CD4-positive, alpha-beta memory T cell (primary cell): Measurements from ENCODE around the gene PCSK1N. TPM values are rescaled to one million over a fixed set of nuclear protein-coding genes. Genes with fewer than 3 reads are reported as not detected.
"Not testable (repeated sequence)": the region's sequence is repeated elsewhere in the genome, so short reads cannot be mapped to it uniquely, and the experiment has no call there.

Source experiments
- CTCF ChIA-PET: fragments of 350-600 bp; sonication (Branson Sonifier 250); formaldehyde crosslinking; loops from one replicate; lab custom pipeline; 2021; ENCODE audit warnings: inconsistent platforms; ENCODE audit not compliant: partially characterized antibody; lab: Charles Lee
- POLR2A ChIA-PET: fragments of 350-600 bp; sonication (Branson Sonifier 250); formaldehyde crosslinking; loops from one replicate; lab custom pipeline; 2021; ENCODE audit not compliant: partially characterized antibody; lab: Charles Lee
- DNase-seq, 5 donors: peaks; one replicate each; pipeline versions ENCODE4 v3.0.0 to v3.0.0-alpha.2; 2020 to 2022; ENCODE audit warnings: mixed read lengths in 1 of 5
- H3K27ac ChIP-seq: one replicate; pipeline ENCODE4 v1.7.0; 2013; ENCODE audit warnings: low read depth, low read length
- H3K27me3 ChIP-seq: 2 replicates; pipeline ENCODE4 v1.7.0; 2013; ENCODE audit warnings: mild to moderate bottlenecking, low read length, moderate library complexity; ENCODE audit not compliant: insufficient read depth
- H3K36me3 ChIP-seq: 2 replicates; pipeline ENCODE4 v1.7.0; 2013; ENCODE audit warnings: mild to moderate bottlenecking, low read length, moderate library complexity; ENCODE audit not compliant: insufficient read depth
- H3K4me1 ChIP-seq: 2 replicates; pipeline ENCODE4 v1.7.0; 2013; ENCODE audit warnings: mild to moderate bottlenecking, low read length, moderate library complexity; ENCODE audit not compliant: insufficient read depth
- H3K4me3 ChIP-seq, 2 donors: one replicate each; pipeline ENCODE4 v1.7.0; 2013; ENCODE audit warnings: low read length in 2 of 2, mild to moderate bottlenecking in 1 of 2
- H3K9me3 ChIP-seq, 2 donors: one replicate each; pipeline ENCODE4 v1.7.0; 2013; ENCODE audit warnings: low read length in 2 of 2, control low read depth in 1 of 2; ENCODE audit not compliant: control insufficient read depth in 1 of 2
- H3K27ac Mint-ChIP-seq, 7 donors: one replicate each; pipeline ENCODE4 v1.8.0; 2020 to 2021; ENCODE audit warnings: mixed read lengths in 7 of 7, mild to moderate bottlenecking in 6 of 7, inconsistent platforms in 3 of 7, moderate library complexity in 3 of 7
- H3K27me3 Mint-ChIP-seq, 2 donors: one replicate each; pipeline ENCODE4 v1.8.0; 2020 to 2021; ENCODE audit warnings: mixed read lengths in 2 of 2
- H3K36me3 Mint-ChIP-seq, 2 donors: one replicate each; pipeline ENCODE4 v1.8.0; 2020 to 2021; ENCODE audit warnings: mixed read lengths in 2 of 2, inconsistent platforms in 1 of 2, mild to moderate bottlenecking in 1 of 2
- H3K4me1 Mint-ChIP-seq, 4 donors: one replicate each; pipeline ENCODE4 v1.8.0; 2020 to 2021; ENCODE audit warnings: mixed read lengths in 4 of 4, mild to moderate bottlenecking in 1 of 4
- H3K4me3 Mint-ChIP-seq, 8 donors: one replicate each; pipeline ENCODE4 v1.8.0; 2020 to 2021; ENCODE audit warnings: mixed read lengths in 8 of 8, mild to moderate bottlenecking in 7 of 8, moderate library complexity in 6 of 8, inconsistent platforms in 3 of 8
- H3K9me3 Mint-ChIP-seq, 8 donors: one replicate each; pipeline ENCODE4 v1.8.0; 2020 to 2021; ENCODE audit warnings: mixed read lengths in 8 of 8, mild to moderate bottlenecking in 5 of 8, inconsistent platforms in 3 of 8, moderate library complexity in 1 of 8
- intact Hi-C: fragments of 100-400 bp; cut with micrococcal nuclease; formaldehyde crosslinking; loops from one replicate; pipeline ENCODE4 v1.15.1; 2023
- polyA plus RNA-seq, 2 donors: library from polyadenylated mRNA; unstranded; fragments of 300-500 nt; fragmentation: Illumina TruSeq; gene quantifications; one replicate each; pipeline ENCODE4 v1.2.3, GENCODE V29; 2021
- total RNA-seq, 2 experiments: library from RNA; stranded (reverse); gene quantifications; one replicate each; pipeline ENCODE4 v1.2.3, GENCODE V29; 2021

Gene PCSK1N
- total and polyA plus RNA-seq, 4 experiments from 2014 or later: 4.6 to 15.3 (median 7.5) TPM

GRCh38 chrX:48823053-48823452 is 12.4 kb downstream of the PCSK1N start:
- intact Hi-C loops: no loop called here
- Histone ChIP-seq H3K9me3 (no peaks in the 10 kb centered on the region), H3K4me1 (no peaks in the 10 kb centered on the region), H3K27ac (no peak overlapping the region), H3K36me3 (no peaks in the 10 kb centered on the region), H3K27me3 (no peaks in the 10 kb centered on the region), H3K4me3 (no peak overlapping the region)
- H3K27ac Mint-ChIP-seq: no peak overlapping the region
- H3K36me3 Mint-ChIP-seq: peaks cover 9 to 26% of the 10 kb centered on the region in 2 donors
- peaks cover 0 to 5% (median 4%) of the 10 kb centered on the region in 4 donors for H3K4me1 Mint-ChIP-seq
- no peak overlapping the region for H3K4me3 Mint-ChIP-seq
- peaks cover 7% of the 10 kb centered on the region in 2 donors for H3K27me3 Mint-ChIP-seq
- no peak for DNase-seq
- ChIA-PET CTCF (no interaction called here), POLR2A (no interaction called here)
- peaks cover 0 to 4% (median 0%) of the 10 kb centered on the region in 8 donors for H3K9me3 Mint-ChIP-seq

GRCh38 chrX:48819394-48819793 is 16.0 kb downstream of the PCSK1N start:
- POLR2A ChIA-PET, intact Hi-C loops, H3K27me3 ChIP-seq, H3K9me3 ChIP-seq, CTCF ChIA-PET, H3K4me1 Mint-ChIP-seq, H3K4me1 ChIP-seq, H3K9me3 Mint-ChIP-seq, H3K36me3 ChIP-seq, H3K27me3 Mint-ChIP-seq, H3K4me3 Mint-ChIP-seq, H3K27ac ChIP-seq, DNase-seq, H3K4me3 ChIP-seq, H3K27ac Mint-ChIP-seq: not testable (repeated sequence)
- peaks cover 10 to 16% of the 10 kb centered on the region in 2 donors for H3K36me3 Mint-ChIP-seq

GRCh38 chrX:48818866-48819265 is 16.5 kb downstream of the PCSK1N start:
- H3K9me3 ChIP-seq: no peaks in the 10 kb centered on the region

GRCh38 chrX:48818098-48818497 is 17.3 kb downstream of the PCSK1N start:
- Mint-ChIP-seq H3K27me3 (no peaks in the 10 kb centered on the region), H3K9me3 (peaks cover 0 to 2% (median 0%) of the 10 kb centered on the region in 8 donors), H3K36me3 (peaks cover 10 to 12% of the 10 kb centered on the region in 2 donors), H3K4me3 (no peak overlapping the region), H3K27ac (no peak overlapping the region), H3K4me1 (no peaks in the 10 kb centered on the region)
- intact Hi-C loops: no loop called here
- no peak overlapping the region for H3K27ac ChIP-seq
- CTCF ChIA-PET: no interaction called here
- H3K9me3 ChIP-seq: no peaks in the 10 kb centered on the region
- DNase-seq: no peak
- no peak overlapping the region for H3K4me3 ChIP-seq
- H3K36me3 ChIP-seq: no peaks in the 10 kb centered on the region
- no peaks in the 10 kb centered on the region for H3K4me1 ChIP-seq
- POLR2A ChIA-PET: no interaction called here
- no peaks in the 10 kb centered on the region for H3K27me3 ChIP-seq

More at GRCh38 chrX:48818866-48819265, 16.5 kb downstream of the PCSK1N start:
- H3K4me3 Mint-ChIP-seq: no peak overlapping the region
- no peak overlapping the region for H3K4me3 ChIP-seq
- no peaks in the 10 kb centered on the region for H3K4me1 ChIP-seq
- no peaks in the 10 kb centered on the region for H3K36me3 ChIP-seq
- intact Hi-C loops: no loop called here
- H3K9me3 Mint-ChIP-seq: peaks cover 0 to 2% (median 0%) of the 10 kb centered on the region in 8 donors
- no peak overlapping the region for H3K27ac Mint-ChIP-seq
- no peak for DNase-seq
- ChIA-PET POLR2A (no interaction called here), CTCF (no interaction called here)
- H3K27me3 ChIP-seq: no peaks in the 10 kb centered on the region
- H3K4me1 Mint-ChIP-seq: no peaks in the 10 kb centered on the region
- H3K27me3 Mint-ChIP-seq: no peaks in the 10 kb centered on the region
- peaks cover 10 to 14% of the 10 kb centered on the region in 2 donors for H3K36me3 Mint-ChIP-seq
- no peak overlapping the region for H3K27ac ChIP-seq

- intact Hi-C loops: no loop called here
- no peaks in the 10 kb centered on the region for H3K4me1 Mint-ChIP-seq
- H3K27ac ChIP-seq: no peak overlapping the region
- H3K4me1 ChIP-seq: no peaks in the 10 kb centered on the region
- H3K4me3 Mint-ChIP-seq: no peak overlapping the region
- H3K9me3 ChIP-seq: no peaks in the 10 kb centered on the region
- DNase-seq: no peak
- peaks cover 10 to 17% of the 10 kb centered on the region in 2 donors for H3K36me3 Mint-ChIP-seq
- ChIA-PET POLR2A (no interaction called here), CTCF (no interaction called here)
- H3K4me3 ChIP-seq: no peak overlapping the region
- H3K27me3 Mint-ChIP-seq: no peaks in the 10 kb centered on the region
- peaks cover 0 to 2% (median 0%) of the 10 kb centered on the region in 8 donors for H3K9me3 Mint-ChIP-seq
- no peaks in the 10 kb centered on the region for H3K27me3 ChIP-seq
- H3K36me3 ChIP-seq: no peaks in the 10 kb centered on the region
- no peak overlapping the region for H3K27ac Mint-ChIP-seq
These were observed 19.2 kb downstream of the PCSK1N start for GRCh38 chrX:48816014-48816810.

GRCh38 chrX:48815266-48815665 is 20.1 kb downstream of the PCSK1N start:
- no peaks in the 10 kb centered on the region for H3K27me3 Mint-ChIP-seq
- H3K36me3 Mint-ChIP-seq: peaks cover 10 to 22% of the 10 kb centered on the region in 2 donors
- Histone ChIP-seq H3K4me3 (no peak overlapping the region), H3K27ac (no peak overlapping the region), H3K27me3 (no peaks in the 10 kb centered on the region), H3K9me3 (no peaks in the 10 kb centered on the region), H3K36me3 (no peaks in the 10 kb centered on the region), H3K4me1 (no peaks in the 10 kb centered on the region)
- intact Hi-C loops: no loop called here
- ChIA-PET CTCF (no interaction called here), POLR2A (no interaction called here)
- no peak overlapping the region for H3K4me3 Mint-ChIP-seq
- peaks cover 0 to 2% (median 0%) of the 10 kb centered on the region in 8 donors for H3K9me3 Mint-ChIP-seq
- DNase-seq: no peak
- H3K27ac Mint-ChIP-seq: no peak overlapping the region
- H3K4me1 Mint-ChIP-seq: no peaks in the 10 kb centered on the region

GRCh38 chrX:48814722-48815121 is 20.7 kb downstream of the PCSK1N start:
- H3K27ac Mint-ChIP-seq: no peak overlapping the region
- H3K4me3 Mint-ChIP-seq: no peak overlapping the region
- H3K4me3 ChIP-seq: no peak overlapping the region
- POLR2A ChIA-PET: no interaction called here
- no peaks in the 10 kb centered on the region for H3K36me3 ChIP-seq
- no peaks in the 10 kb centered on the region for H3K9me3 ChIP-seq
- peaks cover 0 to 2% (median 0%) of the 10 kb centered on the region in 8 donors for H3K9me3 Mint-ChIP-seq
- no peaks in the 10 kb centered on the region for H3K27me3 Mint-ChIP-seq
- H3K36me3 Mint-ChIP-seq: peaks cover 10 to 20% of the 10 kb centered on the region in 2 donors
- H3K27me3 ChIP-seq: no peaks in the 10 kb centered on the region
- intact Hi-C loops: no loop called here
- H3K27ac ChIP-seq: no peak overlapping the region
- CTCF ChIA-PET: no interaction called here
- H3K4me1 ChIP-seq: no peaks in the 10 kb centered on the region
- DNase-seq: no peak
- H3K4me1 Mint-ChIP-seq: no peaks in the 10 kb centered on the region
